Neuron (in vitro differentiated cells): ENCODE measurements around the gene CERS3.

Experiments
- H2AFZ ChIP-seq: one replicate; pipeline ENCODE4 v1.6.1; 2013; ENCODE audit warnings: low read depth, mild to moderate bottlenecking, inconsistent platforms, low read length, moderate library complexity
- H3K27me3 ChIP-seq: one replicate; pipeline ENCODE4 v1.6.1; 2013; ENCODE audit warnings: low read length; ENCODE audit not compliant: insufficient read depth
- H3K36me3 ChIP-seq: one replicate; pipeline ENCODE4 v1.6.1; 2013; ENCODE audit warnings: low read length; ENCODE audit not compliant: insufficient read depth
- H3K4me1 ChIP-seq: one replicate; pipeline ENCODE4 v1.6.1; 2013; ENCODE audit warnings: low read length; ENCODE audit not compliant: insufficient read depth
- H3K4me3 ChIP-seq: 2 replicates; pipeline ENCODE4 v1.5.1; 2013; ENCODE audit warnings: mild to moderate bottlenecking, low read length, moderate library complexity
- H3K9me3 ChIP-seq: one replicate; pipeline ENCODE4 v1.6.1; 2013; ENCODE audit warnings: low read length

Gene CERS3

GRCh38 chr15:100528833-100529428 lies at the start of gene CERS3:
Gene CERS3, minus strand, starts transcription at chr15:100528950. Its CDS starts 27,101 bp downstream, at chr15:100501849.
- Histone ChIP-seq H3K4me3 (no peak within 1 kb of the TSS), H2AFZ (no peak within 1 kb of the TSS), H3K36me3 (no peaks in the 10 kb centered on the region), H3K4me1 (no peaks in the 10 kb centered on the region), H3K27me3 (peaks cover 13% of the 10 kb centered on the region), H3K9me3 (no peaks in the 10 kb centered on the region)

GRCh38 chr15:100573526-100573925 lies 44.8 kb upstream of the CERS3 start:
- no peak overlapping the region for H2AFZ ChIP-seq

GRCh38 chr15:100572362-100572983 lies 43.7 kb upstream of the CERS3 start:
- no peaks in the 10 kb centered on the region for H3K27me3 ChIP-seq
- H3K4me1 ChIP-seq: no peaks in the 10 kb centered on the region
- no peak overlapping the region for H3K4me3 ChIP-seq
- no peak overlapping the region for H2AFZ ChIP-seq
- H3K9me3 ChIP-seq: no peaks in the 10 kb centered on the region
- H3K36me3 ChIP-seq: peaks cover 38% of the 10 kb centered on the region

More at GRCh38 chr15:100573526-100573925, 44.8 kb upstream of the CERS3 start:
- no peaks in the 10 kb centered on the region for H3K9me3 ChIP-seq
- no peaks in the 10 kb centered on the region for H3K4me1 ChIP-seq
- H3K4me3 ChIP-seq: no peak overlapping the region
- H3K27me3 ChIP-seq: no peaks in the 10 kb centered on the region
- peaks cover 34% of the 10 kb centered on the region for H3K36me3 ChIP-seq

GRCh38 chr15:100571592-100572167 lies 42.9 kb upstream of the CERS3 start:
- Histone ChIP-seq H3K4me3 (no peak overlapping the region), H3K9me3 (no peaks in the 10 kb centered on the region), H2AFZ (no peak overlapping the region), H3K4me1 (no peaks in the 10 kb centered on the region), H3K36me3 (peaks cover 38% of the 10 kb centered on the region), H3K27me3 (no peaks in the 10 kb centered on the region)

GRCh38 chr15:100570735-100571313 lies 42.1 kb upstream of the CERS3 start:
- Histone ChIP-seq H3K4me1 (no peaks in the 10 kb centered on the region), H3K36me3 (peaks cover 38% of the 10 kb centered on the region), H3K4me3 (no peak overlapping the region), H2AFZ (no peak overlapping the region), H3K27me3 (no peaks in the 10 kb centered on the region), H3K9me3 (no peaks in the 10 kb centered on the region)

GRCh38 chr15:100570275-100570674 lies 41.5 kb upstream of the CERS3 start:
- Histone ChIP-seq H2AFZ (no peak overlapping the region), H3K27me3 (no peaks in the 10 kb centered on the region), H3K36me3 (peaks cover 38% of the 10 kb centered on the region), H3K4me3 (no peak overlapping the region), H3K4me1 (no peaks in the 10 kb centered on the region), H3K9me3 (no peaks in the 10 kb centered on the region)

GRCh38 chr15:100569391-100569790 lies 40.6 kb upstream of the CERS3 start:
- no peaks in the 10 kb centered on the region for H3K9me3 ChIP-seq
- H3K4me1 ChIP-seq: no peaks in the 10 kb centered on the region
- H2AFZ ChIP-seq: no peak overlapping the region
- no peaks in the 10 kb centered on the region for H3K27me3 ChIP-seq
- H3K4me3 ChIP-seq: no peak overlapping the region
- peaks cover 34% of the 10 kb centered on the region for H3K36me3 ChIP-seq

- no peak overlapping the region for H2AFZ ChIP-seq
- no peaks in the 10 kb centered on the region for H3K4me1 ChIP-seq
- H3K27me3 ChIP-seq: no peaks in the 10 kb centered on the region
- no peak overlapping the region for H3K4me3 ChIP-seq
- H3K9me3 ChIP-seq: no peaks in the 10 kb centered on the region
- peaks cover 24% of the 10 kb centered on the region for H3K36me3 ChIP-seq
Observed at GRCh38 chr15:100566850-100567628, 38.3 kb upstream of the CERS3 start.

- no peaks in the 10 kb centered on the region for H3K27me3 ChIP-seq
- H3K36me3 ChIP-seq: peaks cover 19% of the 10 kb centered on the region
- no peaks in the 10 kb centered on the region for H3K9me3 ChIP-seq
- no peak overlapping the region for H3K4me3 ChIP-seq
- H3K4me1 ChIP-seq: no peaks in the 10 kb centered on the region
- no peak overlapping the region for H2AFZ ChIP-seq
Observed at GRCh38 chr15:100565591-100565990, 36.8 kb upstream of the CERS3 start.

- Histone ChIP-seq H3K9me3 (peaks cover 4% of the 10 kb centered on the region), H3K36me3 (no peaks in the 10 kb centered on the region), H2AFZ (no peak overlapping the region), H3K4me3 (no peak overlapping the region), H3K27me3 (no peaks in the 10 kb centered on the region), H3K4me1 (no peaks in the 10 kb centered on the region)
Observed at GRCh38 chr15:100560323-100560722, 31.6 kb upstream of the CERS3 start.

GRCh38 chr15:100559330-100559729 lies 30.6 kb upstream of the CERS3 start:
- no peaks in the 10 kb centered on the region for H3K4me1 ChIP-seq
- H3K36me3 ChIP-seq: no peaks in the 10 kb centered on the region

GRCh38 chr15:100558771-100559254 lies 30.1 kb upstream of the CERS3 start:
- no peak overlapping the region for H2AFZ ChIP-seq
- no peaks in the 10 kb centered on the region for H3K27me3 ChIP-seq
- H3K4me3 ChIP-seq: no peak overlapping the region
- H3K9me3 ChIP-seq: peaks cover 7% of the 10 kb centered on the region
- H3K4me1 ChIP-seq: no peaks in the 10 kb centered on the region
- no peaks in the 10 kb centered on the region for H3K36me3 ChIP-seq

More at GRCh38 chr15:100559330-100559729, 30.6 kb upstream of the CERS3 start:
- Histone ChIP-seq H3K27me3 (no peaks in the 10 kb centered on the region), H3K9me3 (peaks cover 4% of the 10 kb centered on the region), H3K4me3 (no peak overlapping the region), H2AFZ (no peak overlapping the region)
